ENCODE data around the gene MEOX1.

GRCh38 chr17:43641416-43641815, 20.3 kb downstream of the MEOX1 start:
- TF ChIP-seq SIN3A (IDR thresholded peaks at IDR 0.05; ENCODE audit: borderline replicate concordance, insufficient read depth, low read depth, low read length), result no peak
- TF ChIP-seq, protein P1, sequence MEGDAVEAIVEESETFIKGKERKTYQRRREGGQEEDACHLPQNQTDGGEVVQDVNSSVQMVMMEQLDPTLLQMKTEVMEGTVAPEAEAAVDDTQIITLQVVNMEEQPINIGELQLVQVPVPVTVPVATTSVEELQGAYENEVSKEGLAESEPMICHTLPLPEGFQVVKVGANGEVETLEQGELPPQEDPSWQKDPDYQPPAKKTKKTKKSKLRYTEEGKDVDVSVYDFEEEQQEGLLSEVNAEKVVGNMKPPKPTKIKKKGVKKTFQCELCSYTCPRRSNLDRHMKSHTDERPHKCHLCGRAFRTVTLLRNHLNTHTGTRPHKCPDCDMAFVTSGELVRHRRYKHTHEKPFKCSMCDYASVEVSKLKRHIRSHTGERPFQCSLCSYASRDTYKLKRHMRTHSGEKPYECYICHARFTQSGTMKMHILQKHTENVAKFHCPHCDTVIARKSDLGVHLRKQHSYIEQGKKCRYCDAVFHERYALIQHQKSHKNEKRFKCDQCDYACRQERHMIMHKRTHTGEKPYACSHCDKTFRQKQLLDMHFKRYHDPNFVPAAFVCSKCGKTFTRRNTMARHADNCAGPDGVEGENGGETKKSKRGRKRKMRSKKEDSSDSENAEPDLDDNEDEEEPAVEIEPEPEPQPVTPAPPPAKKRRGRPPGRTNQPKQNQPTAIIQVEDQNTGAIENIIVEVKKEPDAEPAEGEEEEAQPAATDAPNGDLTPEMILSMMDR (IDR thresholded peaks at IDR 0.05), result no peak
- TF ChIP-seq REST (IDR thresholded peaks at IDR 0.05; ENCODE audit: insufficient read depth in 1 of 2, low read depth in 2 of 2, low read length in 1 of 2), result no peak
- no peak for TF ChIP-seq TCF7L2 (IDR thresholded peaks at IDR 0.05; ENCODE audit: low read depth, low read length)

Data from Panc1 (cell line).